ENCODE results near the gene PGGHG. TPM values are rescaled to one million over a fixed set of nuclear protein-coding genes. Genes with fewer than 3 reads are reported as not detected.
A peak's percentile ranks its signal among the peaks of the same experiment; 100 is the strongest.
"Not testable (repeated sequence)": the region's sequence is repeated elsewhere in the genome, so short reads cannot be mapped to it uniquely, and the experiment has no call there.

Gene PGGHG
- total and polyA plus RNA-seq, 10 of the 15 experiments (the other 5 are each of a cell fraction or from before 2014, with no cell fraction given): 0.10 to 8.3 (median 1.8) TPM

GRCh38 chr11:307766-308708, 19.1 kb downstream of the PGGHG start, which contains the start of gene IFITM2:
TSS of gene IFITM2 (plus strand) at chr11:307816. CDS start at chr11:308193, 377 bp downstream.
- ATAC-seq (peak; percentile 54), FAIRE-seq (peak; percentile 62)
- Histone ChIP-seq H3K79me2 (ENCODE audit: control insufficient read depth, insufficient read depth, low read length) (peaks cover 37% of the 10 kb centered on the region), H3K4me2 (ENCODE audit: control insufficient read depth, insufficient read depth) (peak within 1 kb of the TSS; percentile 87), H2AFZ (ENCODE audit: control insufficient read depth, low read depth, low read length) (peak within 1 kb of the TSS; percentile 79), H3K9ac (ENCODE audit: control insufficient read depth, insufficient read depth, low read length) (peak within 1 kb of the TSS; percentile 84), H3K4me3 (peak within 1 kb of the TSS; percentile 85), H3K27ac (ENCODE audit: control insufficient read depth, insufficient read depth) (peak within 1 kb of the TSS; percentile 86), H3K4me1 (ENCODE audit: control insufficient read depth, insufficient read depth, low read length) (peaks cover 25% of the 10 kb centered on the region)
- ChIA-PET SMC1A (ENCODE audit: uncharacterized antibody, unreplicated experiment) (interaction anchor here (0.6 to 3.3 kb wide), 3 partner anchors 47 to 71 kb away, joined by 3 to 20 read pairs (median 6); partner anchors contain the start of gene PSMD13), RAD21 (ENCODE audit: unreplicated experiment) (interaction anchor here (0.7 to 1.5 kb wide), 4 partner anchors 10 to 101 kb away, joined by 3 to 6 read pairs (median 5); partner anchors contain the start of genes BET1L and RIC8A), CTCF (interaction anchor here (1.0 to 4.5 kb wide), 10 partner anchors 9 to 73 kb away, joined by 3 to 33 read pairs (median 14); no protein-coding TSS in a partner anchor), POLR2A (interaction anchor here (0.6 to 2.1 kb wide), 10 partner anchors 19 to 308 kb away, joined by 3 to 20 read pairs (median 4); partner anchors contain the start of gene IRF7)
- intact Hi-C loops (cut with micrococcal nuclease; ENCODE audit: unreplicated experiment): loop anchor here (2.0 to 10.0 kb wide), 3 partner anchors 101 to 211 kb away; partner anchors contain the start of genes ANO9, BET1L and RIC8A
- H3K27me3 ChIP-seq (replicated peaks in 1 of 2; ENCODE audit: control insufficient read depth in 2 of 2, insufficient read depth in 2 of 2, low read length in 1 of 2); BruUV-seq (replicated peaks); in situ Hi-C loops (cut with MboI); H3K9me3 ChIP-seq (replicated peaks; ENCODE audit: control insufficient read depth, insufficient read depth, low read length); DNase-seq (ENCODE audit: low read depth, low spot score); H3K36me3 ChIP-seq (ENCODE audit: control insufficient read depth in 2 of 2, insufficient read depth in 2 of 2, low read length in 1 of 2); H4K20me1 ChIP-seq (ENCODE audit: control insufficient read depth, insufficient read depth): not testable (repeated sequence)
- 29% methylated on average over 28 of the region's 28 CpGs for WGBS (ENCODE audit: insufficient coverage, insufficient replicate concordance, low lambda C conversion rate, missing lambda C conversion rate)
- TF ChIP-seq, protein P1, sequence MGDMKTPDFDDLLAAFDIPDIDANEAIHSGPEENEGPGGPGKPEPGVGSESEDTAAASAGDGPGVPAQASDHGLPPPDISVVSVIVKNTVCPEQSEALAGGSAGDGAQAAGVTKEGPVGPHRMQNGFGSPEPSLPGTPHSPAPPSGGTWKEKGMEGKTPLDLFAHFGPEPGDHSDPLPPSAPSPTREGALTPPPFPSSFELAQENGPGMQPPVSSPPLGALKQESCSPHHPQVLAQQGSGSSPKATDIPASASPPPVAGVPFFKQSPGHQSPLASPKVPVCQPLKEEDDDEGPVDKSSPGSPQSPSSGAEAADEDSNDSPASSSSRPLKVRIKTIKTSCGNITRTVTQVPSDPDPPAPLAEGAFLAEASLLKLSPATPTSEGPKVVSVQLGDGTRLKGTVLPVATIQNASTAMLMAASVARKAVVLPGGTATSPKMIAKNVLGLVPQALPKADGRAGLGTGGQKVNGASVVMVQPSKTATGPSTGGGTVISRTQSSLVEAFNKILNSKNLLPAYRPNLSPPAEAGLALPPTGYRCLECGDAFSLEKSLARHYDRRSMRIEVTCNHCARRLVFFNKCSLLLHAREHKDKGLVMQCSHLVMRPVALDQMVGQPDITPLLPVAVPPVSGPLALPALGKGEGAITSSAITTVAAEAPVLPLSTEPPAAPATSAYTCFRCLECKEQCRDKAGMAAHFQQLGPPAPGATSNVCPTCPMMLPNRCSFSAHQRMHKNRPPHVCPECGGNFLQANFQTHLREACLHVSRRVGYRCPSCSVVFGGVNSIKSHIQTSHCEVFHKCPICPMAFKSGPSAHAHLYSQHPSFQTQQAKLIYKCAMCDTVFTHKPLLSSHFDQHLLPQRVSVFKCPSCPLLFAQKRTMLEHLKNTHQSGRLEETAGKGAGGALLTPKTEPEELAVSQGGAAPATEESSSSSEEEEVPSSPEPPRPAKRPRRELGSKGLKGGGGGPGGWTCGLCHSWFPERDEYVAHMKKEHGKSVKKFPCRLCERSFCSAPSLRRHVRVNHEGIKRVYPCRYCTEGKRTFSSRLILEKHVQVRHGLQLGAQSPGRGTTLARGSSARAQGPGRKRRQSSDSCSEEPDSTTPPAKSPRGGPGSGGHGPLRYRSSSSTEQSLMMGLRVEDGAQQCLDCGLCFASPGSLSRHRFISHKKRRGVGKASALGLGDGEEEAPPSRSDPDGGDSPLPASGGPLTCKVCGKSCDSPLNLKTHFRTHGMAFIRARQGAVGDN (IDR thresholded peaks at IDR 0.05): peak; percentile 81
- TF ChIP-seq MEF2B (IDR thresholded peaks at IDR 0.05; ENCODE audit: partially characterized antibody, poor library complexity, severe bottlenecking) (peak; percentile 20), SRF (IDR thresholded peaks at IDR 0.05; ENCODE audit: low read depth in 2 of 2, low read length in 2 of 2) (0 out of 4 replicates have a peak, but pooled peaks of 1 of the 2 experiments have one; percentile 3), TCF12 (IDR thresholded peaks at IDR 0.05; ENCODE audit: low read depth, low read length) (peak; percentile 48; the same call in 1 of the 2 replicates), POLR2A (IDR thresholded peaks at IDR 0.05; ENCODE audit: low read depth, low read length) (peak; percentile 77), MTA2 (IDR thresholded peaks at IDR 0.05; ENCODE audit: low read depth) (peak; percentile 66), RAD51 (IDR thresholded peaks at IDR 0.05) (0 out of 2 replicates have a peak, but pooled peaks have one; percentile 35), MTA3 (IDR thresholded peaks at IDR 0.05; ENCODE audit: borderline replicate concordance, low read length) (0 out of 2 replicates have a peak, but pooled peaks have one; percentile 15), HDGF (IDR thresholded peaks at IDR 0.05) (peak; percentile 94), LARP7 (IDR thresholded peaks at IDR 0.05) (0 out of 2 replicates have a peak, but pooled peaks have one; percentile 29), HCFC1 (IDR thresholded peaks at IDR 0.05; ENCODE audit: low read length) (0 out of 2 replicates have a peak, but pooled peaks have one; percentile 16), GABPA (IDR thresholded peaks at IDR 0.05; ENCODE audit: low read depth) (peak; percentile 65; the same call in 1 of the 2 replicates), IKZF1 (conservative IDR thresholded peaks at IDR 0.05) (peak; percentile 69)
- TF ChIP-seq, protein P2, sequence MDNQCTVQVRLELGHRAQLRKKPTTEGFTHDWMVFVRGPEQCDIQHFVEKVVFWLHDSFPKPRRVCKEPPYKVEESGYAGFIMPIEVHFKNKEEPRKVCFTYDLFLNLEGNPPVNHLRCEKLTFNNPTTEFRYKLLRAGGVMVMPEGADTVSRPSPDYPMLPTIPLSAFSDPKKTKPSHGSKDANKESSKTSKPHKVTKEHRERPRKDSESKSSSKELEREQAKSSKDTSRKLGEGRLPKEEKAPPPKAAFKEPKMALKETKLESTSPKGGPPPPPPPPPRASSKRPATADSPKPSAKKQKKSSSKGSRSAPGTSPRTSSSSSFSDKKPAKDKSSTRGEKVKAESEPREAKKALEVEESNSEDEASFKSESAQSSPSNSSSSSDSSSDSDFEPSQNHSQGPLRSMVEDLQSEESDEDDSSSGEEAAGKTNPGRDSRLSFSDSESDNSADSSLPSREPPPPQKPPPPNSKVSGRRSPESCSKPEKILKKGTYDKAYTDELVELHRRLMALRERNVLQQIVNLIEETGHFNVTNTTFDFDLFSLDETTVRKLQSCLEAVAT (IDR thresholded peaks at IDR 0.05): peak; percentile 77
- TF ChIP-seq, protein P3, sequence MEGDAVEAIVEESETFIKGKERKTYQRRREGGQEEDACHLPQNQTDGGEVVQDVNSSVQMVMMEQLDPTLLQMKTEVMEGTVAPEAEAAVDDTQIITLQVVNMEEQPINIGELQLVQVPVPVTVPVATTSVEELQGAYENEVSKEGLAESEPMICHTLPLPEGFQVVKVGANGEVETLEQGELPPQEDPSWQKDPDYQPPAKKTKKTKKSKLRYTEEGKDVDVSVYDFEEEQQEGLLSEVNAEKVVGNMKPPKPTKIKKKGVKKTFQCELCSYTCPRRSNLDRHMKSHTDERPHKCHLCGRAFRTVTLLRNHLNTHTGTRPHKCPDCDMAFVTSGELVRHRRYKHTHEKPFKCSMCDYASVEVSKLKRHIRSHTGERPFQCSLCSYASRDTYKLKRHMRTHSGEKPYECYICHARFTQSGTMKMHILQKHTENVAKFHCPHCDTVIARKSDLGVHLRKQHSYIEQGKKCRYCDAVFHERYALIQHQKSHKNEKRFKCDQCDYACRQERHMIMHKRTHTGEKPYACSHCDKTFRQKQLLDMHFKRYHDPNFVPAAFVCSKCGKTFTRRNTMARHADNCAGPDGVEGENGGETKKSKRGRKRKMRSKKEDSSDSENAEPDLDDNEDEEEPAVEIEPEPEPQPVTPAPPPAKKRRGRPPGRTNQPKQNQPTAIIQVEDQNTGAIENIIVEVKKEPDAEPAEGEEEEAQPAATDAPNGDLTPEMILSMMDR (IDR thresholded peaks at IDR 0.05 in 2 of 3, conservative IDR thresholded peaks at IDR 0.05 in 1 of 3; ENCODE audit: control insufficient read depth in 2 of 3, extremely low read depth in 1 of 3, insufficient read depth in 1 of 3, low read depth in 3 of 3, low read length in 3 of 3): 0 out of 6 replicates have a peak, but pooled peaks of 1 of the 3 experiments have one; percentile 8

Data from GM12878 (cell line).